Upper lobe of left lung (tissue), 4 donors: ENCODE data around the gene MYO3A.

Experiments used
- EP300 ChIP-seq, 4 donors: sonication (generic); formaldehyde crosslinking; IDR thresholded peaks; one replicate each; pipeline ENCODE4 v1.5.1; 2017; ENCODE audit warnings: antibody characterized with exemption in 4 of 4, control low read depth in 2 of 4
- POLR2A ChIP-seq, 4 donors: fragments of 450-650 bp; IDR thresholded peaks; one replicate each; pipeline ENCODE4 v1.5.1; 2016 to 2017; ENCODE audit warnings: antibody characterized with exemption in 4 of 4, mild to moderate bottlenecking in 2 of 4
- POLR2AphosphoS5 ChIP-seq, 2 donors: sonication (generic); formaldehyde crosslinking; IDR thresholded peaks; one replicate each; pipeline ENCODE4 v1.5.1; 2017; ENCODE audit warnings: antibody characterized with exemption in 2 of 2
- TF ChIP-seq, protein P1 (sequence below), 6 experiments: fragments of 450-650 bp in 4 of 6; fragments of 200-600 bp in 2 of 6; sonication (generic) in 2 of 6; IDR thresholded peaks; one replicate each; pipeline ENCODE4 v1.5.1; 2016 to 2019; ENCODE audit warnings: antibody characterized with exemption in 6 of 6

GRCh38 chr10:26235761-26236160, 301.7 kb downstream of the MYO3A start:
- TF ChIP-seq, protein P1, sequence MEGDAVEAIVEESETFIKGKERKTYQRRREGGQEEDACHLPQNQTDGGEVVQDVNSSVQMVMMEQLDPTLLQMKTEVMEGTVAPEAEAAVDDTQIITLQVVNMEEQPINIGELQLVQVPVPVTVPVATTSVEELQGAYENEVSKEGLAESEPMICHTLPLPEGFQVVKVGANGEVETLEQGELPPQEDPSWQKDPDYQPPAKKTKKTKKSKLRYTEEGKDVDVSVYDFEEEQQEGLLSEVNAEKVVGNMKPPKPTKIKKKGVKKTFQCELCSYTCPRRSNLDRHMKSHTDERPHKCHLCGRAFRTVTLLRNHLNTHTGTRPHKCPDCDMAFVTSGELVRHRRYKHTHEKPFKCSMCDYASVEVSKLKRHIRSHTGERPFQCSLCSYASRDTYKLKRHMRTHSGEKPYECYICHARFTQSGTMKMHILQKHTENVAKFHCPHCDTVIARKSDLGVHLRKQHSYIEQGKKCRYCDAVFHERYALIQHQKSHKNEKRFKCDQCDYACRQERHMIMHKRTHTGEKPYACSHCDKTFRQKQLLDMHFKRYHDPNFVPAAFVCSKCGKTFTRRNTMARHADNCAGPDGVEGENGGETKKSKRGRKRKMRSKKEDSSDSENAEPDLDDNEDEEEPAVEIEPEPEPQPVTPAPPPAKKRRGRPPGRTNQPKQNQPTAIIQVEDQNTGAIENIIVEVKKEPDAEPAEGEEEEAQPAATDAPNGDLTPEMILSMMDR (IDR thresholded peaks at IDR 0.05) = no peak
- TF ChIP-seq POLR2A (IDR thresholded peaks at IDR 0.05) (no peak), POLR2AphosphoS5 (IDR thresholded peaks at IDR 0.05) (no peak), EP300 (IDR thresholded peaks at IDR 0.05) (no peak)
